Measurements from ENCODE around the gene TRIB2. TPM values are rescaled to one million over a fixed set of nuclear protein-coding genes. Genes with fewer than 3 reads are reported as not detected.

TRIB2 gene
- total RNA-seq, 4 donors from 2014 or later: 29.7 to 61.3 (median 40.6) TPM

- Histone ChIP-seq H3K27ac (no peak overlapping the region), H3K4me3 (no peak overlapping the region), H3K9me3 (no peaks in the 10 kb centered on the region), H3K4me1 (no peaks in the 10 kb centered on the region), H3K36me3 (no peaks in the 10 kb centered on the region), H3K27me3 (no peaks in the 10 kb centered on the region)
- DNase-seq (ENCODE audit: low spot score in 2 of 2): no peak
- 84% methylated on average over 3 of the region's 3 CpGs for WGBS
- no peak for TF ChIP-seq EP300 (IDR thresholded peaks at IDR 0.05)
- TF ChIP-seq CTCF (IDR thresholded peaks at IDR 0.05): no peak
- no peak for TF ChIP-seq POLR2A (IDR thresholded peaks at IDR 0.05)
- TF ChIP-seq POLR2AphosphoS5 (IDR thresholded peaks at IDR 0.05): no peak
Measured at GRCh38 chr2:12767996-12768624, 51.4 kb downstream of the TRIB2 start.

GRCh38 chr2:12769492-12770105, 52.9 kb downstream of the TRIB2 start:
- 42% methylated on average over 9 of the region's 9 CpGs for WGBS
- H3K4me3 ChIP-seq: no peak overlapping the region
- H3K27me3 ChIP-seq: no peaks in the 10 kb centered on the region
- H3K27ac ChIP-seq: no peak overlapping the region
- DNase-seq (ENCODE audit: low spot score in 2 of 2): no peak
- H3K9me3 ChIP-seq: no peaks in the 10 kb centered on the region
- H3K36me3 ChIP-seq: no peaks in the 10 kb centered on the region
- no peaks in the 10 kb centered on the region for H3K4me1 ChIP-seq
- TF ChIP-seq EP300 (IDR thresholded peaks at IDR 0.05) (no peak), POLR2A (IDR thresholded peaks at IDR 0.05) (no peak), POLR2AphosphoS5 (IDR thresholded peaks at IDR 0.05) (no peak), CTCF (IDR thresholded peaks at IDR 0.05) (no peak)

- no peak for TF ChIP-seq POLR2A (IDR thresholded peaks at IDR 0.05)
- no peak for TF ChIP-seq EP300 (IDR thresholded peaks at IDR 0.05)
- TF ChIP-seq CTCF (IDR thresholded peaks at IDR 0.05): no peak
- no peak for TF ChIP-seq POLR2AphosphoS5 (IDR thresholded peaks at IDR 0.05)
- Histone ChIP-seq H3K4me1 (no peaks in the 10 kb centered on the region), H3K27me3 (no peaks in the 10 kb centered on the region), H3K4me3 (no peak overlapping the region), H3K9me3 (no peaks in the 10 kb centered on the region), H3K36me3 (no peaks in the 10 kb centered on the region), H3K27ac (no peak overlapping the region)
- no peak for DNase-seq (ENCODE audit: low spot score in 2 of 2)
- WGBS: 85% methylated on average over 8 of the region's 8 CpGs
Measured at GRCh38 chr2:12770300-12770968, 53.7 kb downstream of the TRIB2 start.

DNA sequence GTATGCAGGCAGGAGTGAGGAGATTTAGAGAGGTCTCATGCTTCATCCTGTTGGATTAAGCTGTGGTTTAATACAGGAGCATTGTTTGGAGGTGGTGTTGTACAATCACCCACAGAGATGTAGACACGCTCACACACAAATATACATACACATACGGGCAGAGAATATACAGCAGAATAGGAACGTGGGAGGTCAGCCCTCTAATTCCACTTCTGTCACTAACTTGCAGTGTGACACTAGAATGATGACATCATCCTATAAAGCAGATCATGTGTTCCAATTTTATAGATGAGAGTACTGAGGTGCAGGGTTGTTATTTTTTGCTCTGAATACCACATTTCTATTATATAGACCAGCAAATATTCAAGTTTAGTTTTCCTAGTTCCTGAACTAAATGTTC, 54.4 kb downstream of the TRIB2 start:
- Histone ChIP-seq H3K27me3 (no peaks in the 10 kb centered on the region), H3K9me3 (no peaks in the 10 kb centered on the region), H3K4me1 (no peaks in the 10 kb centered on the region), H3K36me3 (no peaks in the 10 kb centered on the region), H3K27ac (no peak overlapping the region), H3K4me3 (no peak overlapping the region)
- no peak for DNase-seq (ENCODE audit: low spot score in 2 of 2)
- WGBS: 100% methylated on average over 3 of the region's 3 CpGs
- TF ChIP-seq POLR2A (IDR thresholded peaks at IDR 0.05) (no peak), POLR2AphosphoS5 (IDR thresholded peaks at IDR 0.05) (no peak), CTCF (IDR thresholded peaks at IDR 0.05) (no peak), EP300 (IDR thresholded peaks at IDR 0.05) (no peak)
